HuH-7.5 (cell line): ENCODE measurements around the gene ANKS6.

Experiments used
- DNase-seq: peaks from one replicate; pipeline ENCODE4 v3.0.0; 2011; ENCODE audit warnings: low spot score

ANKS6 gene

DNA sequence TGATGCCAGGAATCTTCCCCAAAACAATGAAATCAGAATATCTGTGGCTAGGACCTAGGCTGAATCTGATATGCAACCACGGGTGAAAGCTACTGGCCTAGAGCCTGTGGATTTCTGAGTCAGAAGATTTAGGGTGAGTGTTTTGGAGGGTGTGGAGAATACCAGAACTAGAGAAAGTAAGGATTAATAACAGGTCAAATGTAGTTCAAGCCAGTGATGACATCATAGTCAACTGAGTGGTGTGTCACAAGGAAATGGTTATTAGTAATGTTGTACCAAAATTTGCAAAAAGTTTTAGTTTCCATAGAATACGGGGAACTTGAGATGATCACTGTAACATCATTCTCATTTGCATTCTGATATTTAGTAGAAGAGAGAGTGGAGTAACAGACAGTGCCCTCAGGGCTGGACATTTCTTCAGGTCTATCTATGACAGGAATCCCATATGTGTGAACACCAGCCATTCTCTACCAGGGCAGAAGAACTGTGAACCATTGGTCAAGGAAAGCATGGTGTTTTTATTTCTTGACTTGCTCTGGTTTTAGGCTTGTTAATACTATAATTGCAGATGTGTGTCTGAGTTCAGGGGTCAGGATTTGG lies 14.8 kb upstream of the ANKS6 start:
- DNase-seq: no peak

DNA sequence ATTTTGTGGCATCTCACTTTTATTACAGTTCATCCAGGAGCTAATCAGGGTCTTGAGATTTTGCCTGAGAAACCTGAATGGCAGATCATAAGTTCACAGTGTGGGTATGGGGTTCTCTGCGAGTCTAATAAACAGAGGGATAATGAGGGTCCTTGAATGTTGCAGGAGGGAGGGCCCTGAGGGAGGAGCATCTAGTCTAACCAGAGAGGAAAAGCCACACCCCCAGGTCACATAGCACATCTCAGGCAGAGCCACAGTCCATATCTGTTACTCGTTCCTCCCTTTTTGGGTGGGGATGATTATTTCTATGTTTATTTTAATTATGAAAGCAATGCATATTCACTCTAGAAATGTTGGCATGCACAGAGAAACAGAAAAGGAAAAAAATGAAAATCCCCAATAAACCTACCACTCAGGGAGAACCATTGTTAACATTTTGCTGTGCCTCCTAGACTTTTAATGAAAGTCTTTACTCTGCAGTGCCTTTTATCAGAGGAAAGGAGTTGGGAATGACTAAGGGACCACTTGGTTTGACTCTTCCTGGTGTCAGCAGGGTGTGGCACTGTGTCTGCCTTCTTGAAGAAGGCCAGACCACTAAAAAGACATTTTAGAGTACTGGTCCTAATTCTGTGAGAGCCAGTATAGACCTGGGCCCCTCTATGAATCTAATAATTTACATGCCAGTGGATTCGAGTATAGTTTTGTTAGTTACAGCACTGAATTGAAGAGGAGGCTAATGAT lies 13.9 kb upstream of the ANKS6 start:
- no peak for DNase-seq

GRCh38 chr9:98809311-98810101 lies 13.2 kb upstream of the ANKS6 start:
- no peak for DNase-seq

GRCh38 chr9:98808875-98809274 lies 12.5 kb upstream of the ANKS6 start:
- DNase-seq: no peak

DNA sequence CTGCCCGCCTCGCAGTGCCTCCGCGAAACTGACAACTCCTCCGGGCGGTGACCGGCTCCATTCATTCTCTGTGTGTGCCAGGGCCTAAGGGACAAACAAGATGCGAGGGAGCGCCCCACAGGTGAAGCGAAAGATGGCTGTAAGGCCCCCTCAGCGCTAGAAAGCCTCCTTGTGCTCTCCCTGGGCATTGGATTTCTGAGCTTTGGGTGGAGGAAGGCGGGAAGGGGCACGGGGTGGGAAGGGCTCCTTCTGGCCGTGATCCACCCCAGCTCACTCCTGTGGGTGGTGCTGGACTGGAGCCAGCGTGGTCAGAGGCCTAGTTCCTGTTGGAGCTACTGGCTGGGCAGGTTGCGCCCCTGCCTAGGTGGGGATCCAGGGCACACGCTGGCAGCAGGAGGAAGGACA lies 12.1 kb upstream of the ANKS6 start:
- DNase-seq: no peak

DNA sequence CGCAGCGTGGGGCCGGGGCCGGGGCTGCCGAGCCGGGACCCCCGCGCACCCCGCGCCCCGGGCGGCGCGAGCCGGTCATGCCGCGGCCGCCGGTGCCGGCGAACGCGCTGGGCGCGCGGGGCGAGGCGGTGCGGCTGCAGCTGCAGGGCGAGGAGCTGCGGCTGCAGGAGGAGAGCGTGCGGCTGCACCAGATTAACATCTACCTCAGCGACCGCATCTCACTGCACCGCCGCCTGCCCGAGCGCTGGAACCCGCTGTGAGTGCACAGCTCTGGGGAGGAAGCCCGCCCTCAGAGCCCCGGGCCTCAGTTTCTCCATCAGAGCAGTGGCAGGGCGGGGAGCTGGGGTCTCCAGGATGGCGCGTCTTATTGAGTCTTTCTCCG lies 11.4 kb upstream of the ANKS6 start:
- no peak for DNase-seq

GRCh38 chr9:98807070-98807813 lies 10.9 kb upstream of the ANKS6 start, which contains the start of gene GALNT12:
TSS of gene GALNT12 (plus strand) at chr9:98807670. CDS start at chr9:98807699, 29 bp downstream.
- no peak for DNase-seq

DNA sequence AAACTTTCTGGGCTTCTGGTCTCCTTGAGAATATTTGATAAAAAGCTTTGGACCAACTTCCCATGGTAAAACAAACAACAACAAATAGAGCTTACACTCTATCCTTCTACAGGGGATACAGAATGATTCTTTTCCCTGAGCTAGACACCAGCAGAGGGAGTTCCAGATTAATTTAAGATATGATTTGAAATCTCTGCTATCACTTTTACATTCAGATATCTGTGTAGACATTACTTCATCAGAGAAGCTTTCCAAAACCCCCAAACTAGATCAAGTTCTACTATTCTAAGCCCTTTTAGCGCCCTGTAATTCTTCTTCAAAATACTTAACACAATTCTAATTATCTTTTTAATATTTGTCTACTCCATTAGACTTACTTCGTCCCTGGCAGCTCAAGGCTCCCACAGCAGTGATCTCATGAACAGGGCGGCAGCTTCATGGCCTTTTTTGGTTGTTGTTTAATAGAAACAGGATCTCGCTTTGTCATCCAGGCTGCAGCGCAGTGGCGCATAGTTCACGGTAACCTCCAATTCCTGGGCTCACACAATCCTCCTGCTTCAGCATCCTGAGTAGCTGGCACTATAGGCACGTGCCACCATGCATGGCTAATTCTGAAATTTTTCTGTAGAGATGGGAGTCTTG lies 10.2 kb upstream of the ANKS6 start:
- DNase-seq: no peak

GRCh38 chr9:98805506-98806272 lies 9.3 kb upstream of the ANKS6 start:
- no peak for DNase-seq

GRCh38 chr9:98804083-98804482 lies 7.7 kb upstream of the ANKS6 start:
- no peak for DNase-seq

- DNase-seq: no peak
Observed at GRCh38 chr9:98801969-98802371, 5.6 kb upstream of the ANKS6 start.

DNA sequence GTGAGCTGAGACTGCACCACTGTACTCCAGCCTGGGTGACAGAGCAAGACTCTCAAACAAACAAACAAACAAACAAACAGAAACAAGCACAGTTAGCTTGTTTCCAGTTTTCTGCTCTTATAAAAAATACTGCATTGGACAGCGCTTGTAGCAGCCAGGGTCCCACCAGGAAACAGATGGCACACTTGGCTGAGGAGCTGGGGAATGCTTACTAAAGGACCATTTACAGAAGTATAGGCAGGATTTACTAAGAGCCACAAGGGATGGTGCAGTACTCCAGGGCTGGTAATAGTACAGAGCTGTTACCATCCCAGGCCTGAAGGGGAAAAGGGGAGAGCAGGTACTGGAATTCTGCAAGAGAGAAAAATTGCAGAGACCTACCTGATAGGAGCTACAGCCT lies 5.2 kb upstream of the ANKS6 start:
- no peak for DNase-seq

GRCh38 chr9:98798254-98798653 lies 1.9 kb upstream of the ANKS6 start:
- no peak for DNase-seq

DNA sequence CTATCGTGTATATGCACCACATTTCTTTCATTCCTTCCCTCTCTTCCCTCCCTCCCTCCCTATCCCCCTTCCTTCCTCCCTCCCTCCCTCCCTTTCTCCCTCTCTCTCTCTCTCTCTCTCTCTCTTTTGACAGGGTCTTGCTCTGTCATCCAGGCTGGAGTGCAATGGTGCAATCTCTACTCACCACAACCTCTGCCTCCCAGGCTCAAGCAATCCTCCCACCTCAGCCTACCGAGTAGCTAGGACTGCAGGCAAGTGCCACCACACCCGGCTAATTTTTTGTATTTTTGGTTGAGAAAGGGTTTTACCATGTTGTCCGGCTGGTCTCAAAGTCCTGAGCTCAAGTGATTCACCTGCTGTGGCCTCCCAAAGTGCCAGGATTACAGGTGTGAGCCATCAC lies 1.1 kb upstream of the ANKS6 start:
- no peak for DNase-seq

GRCh38 chr9:98795970-98796363 lies 388 bp downstream of the ANKS6 start:
- DNase-seq: peak; percentile 59

DNA sequence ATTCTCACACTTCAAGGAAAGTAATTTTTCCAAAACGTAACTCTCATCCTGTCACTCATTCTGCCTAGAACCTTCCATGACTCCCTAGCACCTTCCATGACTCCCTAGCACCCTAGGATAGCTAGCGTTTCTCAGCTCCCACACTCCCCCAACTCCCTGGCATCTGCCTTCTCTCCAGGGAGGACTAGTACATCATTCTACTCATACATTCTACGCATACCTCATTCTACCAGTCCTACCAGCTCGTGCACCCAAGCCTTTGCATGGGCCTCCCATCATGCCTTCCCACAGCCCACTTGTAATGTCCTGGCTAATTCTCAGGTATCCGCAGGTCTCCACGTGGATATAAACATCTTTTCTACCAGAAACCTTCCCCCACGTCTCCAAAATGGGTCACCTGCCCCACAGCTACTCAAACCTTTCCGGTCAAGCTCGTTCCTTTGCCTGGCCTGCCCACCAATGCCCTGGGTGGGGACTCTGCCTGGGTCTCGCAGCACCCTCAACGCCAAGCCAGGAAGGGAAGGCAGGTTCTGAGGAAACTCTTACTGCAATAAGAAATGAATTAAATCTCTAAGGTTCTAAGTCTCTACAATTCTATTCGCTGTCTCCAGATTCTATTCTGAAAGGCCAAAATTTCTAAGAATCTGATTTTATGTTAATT lies 930 bp downstream of the ANKS6 start:
- DNase-seq: no peak

GRCh38 chr9:98794802-98795201 lies 1.6 kb downstream of the ANKS6 start:
- DNase-seq: no peak

DNA sequence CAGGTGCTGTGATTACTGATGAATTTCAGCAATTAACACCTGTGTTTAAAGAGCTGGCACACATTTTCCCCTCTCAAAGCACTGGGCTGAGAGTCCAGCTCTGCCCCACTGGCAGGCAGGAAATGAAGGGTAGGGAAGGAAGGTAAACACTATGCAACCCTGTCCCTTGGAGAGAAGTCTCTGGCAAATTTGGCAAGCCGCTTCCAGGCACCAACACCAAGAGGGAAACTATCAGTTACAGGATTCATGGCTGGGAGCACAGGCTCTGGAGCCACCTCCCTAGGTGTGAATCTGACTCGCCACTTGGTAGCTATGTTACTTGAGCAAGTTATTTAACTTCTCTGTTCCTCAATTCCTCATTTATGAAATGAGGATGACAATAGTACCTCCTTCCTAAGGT lies 3.3 kb downstream of the ANKS6 start:
- no peak for DNase-seq

DNA sequence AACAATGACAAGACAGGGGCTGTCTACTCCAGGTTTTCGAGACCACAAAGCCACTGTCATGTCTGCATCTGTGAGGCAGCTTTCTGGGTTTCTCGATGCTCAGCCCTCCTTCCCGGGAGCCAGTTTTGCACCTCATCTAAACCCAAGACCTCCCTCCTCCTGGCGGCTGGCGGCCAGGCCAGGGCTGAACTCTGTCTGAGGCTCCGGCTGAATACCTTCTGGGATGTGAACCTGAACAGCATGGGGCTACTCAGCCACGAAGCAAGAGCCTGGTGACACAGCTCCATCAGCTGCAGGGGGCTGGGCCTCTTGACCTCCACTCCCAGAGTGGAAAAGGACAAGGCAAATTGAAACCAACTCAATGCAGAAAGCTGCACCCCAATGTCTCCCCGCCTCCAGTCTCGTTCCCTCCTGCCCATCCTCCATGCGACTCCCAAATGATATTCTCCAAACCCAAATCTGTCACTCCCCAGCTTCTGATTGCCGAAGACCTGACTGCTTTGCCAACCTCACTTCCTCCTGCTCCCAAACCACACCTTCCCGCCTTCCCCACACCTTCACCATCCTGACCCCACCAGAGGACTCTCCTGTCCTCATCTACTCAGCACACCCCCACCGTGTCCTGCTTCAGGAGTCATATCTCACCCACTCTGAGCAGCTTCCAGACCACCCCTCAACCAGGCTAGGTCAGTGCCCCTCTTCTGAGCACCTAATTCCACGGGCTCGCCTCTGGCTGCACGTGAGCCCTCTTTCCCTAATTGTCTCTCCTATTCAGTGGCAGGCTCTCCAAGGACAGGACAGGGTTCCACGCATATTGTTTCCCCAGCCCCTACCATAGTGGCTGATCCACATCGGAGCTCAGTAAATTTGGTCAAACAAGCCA lies 4.5 kb downstream of the ANKS6 start:
- no peak for DNase-seq
